ENCODE results near the gene TAF1B.

TAF1B gene

GRCh38 chr2:9808334-9809063 is 34.8 kb upstream of the TAF1B start:
- DNase-seq: no peak

GRCh38 chr2:9809064-9809356 is 34.3 kb upstream of the TAF1B start:
- no peak for DNase-seq

GRCh38 chr2:9809448-9810088 is 33.7 kb upstream of the TAF1B start:
- DNase-seq: no peak

- DNase-seq: no peak
Observed at GRCh38 chr2:9811216-9811615, 32.1 kb upstream of the TAF1B start.

- DNase-seq: no peak
Observed at GRCh38 chr2:9811679-9812511, 31.4 kb upstream of the TAF1B start.

- no peak for DNase-seq
Observed at GRCh38 chr2:9812945-9813311, 30.3 kb upstream of the TAF1B start.

GRCh38 chr2:9813312-9814128 is 29.8 kb upstream of the TAF1B start:
- DNase-seq: peak; percentile 94

GRCh38 chr2:9814129-9814868 is 29.0 kb upstream of the TAF1B start:
- DNase-seq: peak; percentile 46

- no peak for DNase-seq
Observed at GRCh38 chr2:9815076-9815475, 28.2 kb upstream of the TAF1B start.

- no peak for DNase-seq
Observed at GRCh38 chr2:9815844-9816279, 27.4 kb upstream of the TAF1B start.

GRCh38 chr2:9818097-9818496 is 25.2 kb upstream of the TAF1B start:
- no peak for DNase-seq

GRCh38 chr2:9819551-9819950 is 23.7 kb upstream of the TAF1B start:
- no peak for DNase-seq

- DNase-seq: no peak
Observed at GRCh38 chr2:9820020-9820973, 23.0 kb upstream of the TAF1B start.

- DNase-seq: peak; percentile 98
Observed at GRCh38 chr2:9821805-9822445, 21.3 kb upstream of the TAF1B start.

GRCh38 chr2:9824441-9824840 is 18.8 kb upstream of the TAF1B start:
- peak; percentile 37 for DNase-seq

GRCh38 chr2:9824956-9825720 is 18.1 kb upstream of the TAF1B start:
- peak; percentile 62 for DNase-seq

GRCh38 chr2:9826208-9826607 is 17.1 kb upstream of the TAF1B start:
- peak; percentile 33 for DNase-seq

GRCh38 chr2:9830685-9831410 is 12.4 kb upstream of the TAF1B start:
- peak; percentile 76 for DNase-seq

- no peak for DNase-seq
Observed at GRCh38 chr2:9831670-9832069, 11.6 kb upstream of the TAF1B start.
